Omental fat pad (tissue), 4 donors: Measurements from ENCODE around the gene TAF11. TPM values are rescaled to one million over a fixed set of nuclear protein-coding genes. Genes with fewer than 3 reads are reported as not detected.

Experiments
- ATAC-seq: fragments of 150-250 bp; one replicate; pipeline ENCODE4 v1.9.1; 2016; ENCODE audit warnings: mild to moderate bottlenecking, moderate library complexity; ENCODE audit not compliant: low FRiP score
- DNase-seq: peaks from one replicate; pipeline ENCODE4 v3.0.0-alpha.2; 2019; ENCODE audit warnings: low spot score
- CTCF ChIP-seq, 3 donors: fragments of 450-650 bp; IDR thresholded peaks; one replicate each; pipeline ENCODE4 v1.5.1; 2016 to 2017; ENCODE audit warnings: antibody characterized with exemption in 3 of 3, mild to moderate bottlenecking in 3 of 3, moderate library complexity in 2 of 3
- total RNA-seq, 4 donors: library from RNA; depleted of rRNA; stranded (reverse); fragments of >200 nt; gene quantifications; one replicate each; pipeline ENCODE4 v1.1.0, GENCODE V29; 2016

TAF11 gene
- total RNA-seq, 4 donors from 2014 or later: 18.8 to 23.6 (median 21.4) TPM

GRCh38 chr6:34836008-34836407 lies 51.8 kb downstream of the TAF11 start:
- DNase-seq (no peak), ATAC-seq (no peak)
- no peak for TF ChIP-seq CTCF (IDR thresholded peaks at IDR 0.05)

- ATAC-seq: no peak
- no peak for TF ChIP-seq CTCF (IDR thresholded peaks at IDR 0.05)
- DNase-seq: no peak
Observed at GRCh38 chr6:34834789-34835518, 52.9 kb downstream of the TAF11 start.

- ATAC-seq: no peak
- no peak for DNase-seq
- TF ChIP-seq CTCF (IDR thresholded peaks at IDR 0.05): no peak
Observed at GRCh38 chr6:34832942-34833341, 54.9 kb downstream of the TAF11 start.

GRCh38 chr6:34829137-34829536 lies 58.7 kb downstream of the TAF11 start:
- ATAC-seq: no peak
- TF ChIP-seq CTCF (IDR thresholded peaks at IDR 0.05): no peak
- no peak for DNase-seq

Other genes starting within 250 kb of the TAF11 start
- 10 to 100 TPM; 77.5 to 84.1 (median 80.1) TPM for gene ILRUN, start 191.3 kb downstream of the TAF11 start, total RNA-seq
- 10 to 100 TPM; 30.9 to 65.5 (median 51.5) TPM for gene SNRPC, start 130.5 kb downstream of the TAF11 start, total RNA-seq
- 10 to 100 TPM; 11.7 to 19.6 (median 16.0) TPM for gene BLTP3A, start 96.0 kb downstream of the TAF11 start, total RNA-seq
- 10 to 100 TPM; 25.7 to 49.7 (median 28.1) TPM for gene ANKS1A, start 1.2 kb upstream of the TAF11 start, total RNA-seq